NCI-H2107 treated with DMSO at 0.1 percent for 48 hours (cell line): ENCODE measurements around the gene DLX2.

ENCODE experiments used
- DNase-seq: peaks from one replicate; lab custom pipeline; 2025; ENCODE audit not compliant: unreplicated experiment; lab: John Stamatoyannopoulos, UW

DLX2 gene

DNA sequence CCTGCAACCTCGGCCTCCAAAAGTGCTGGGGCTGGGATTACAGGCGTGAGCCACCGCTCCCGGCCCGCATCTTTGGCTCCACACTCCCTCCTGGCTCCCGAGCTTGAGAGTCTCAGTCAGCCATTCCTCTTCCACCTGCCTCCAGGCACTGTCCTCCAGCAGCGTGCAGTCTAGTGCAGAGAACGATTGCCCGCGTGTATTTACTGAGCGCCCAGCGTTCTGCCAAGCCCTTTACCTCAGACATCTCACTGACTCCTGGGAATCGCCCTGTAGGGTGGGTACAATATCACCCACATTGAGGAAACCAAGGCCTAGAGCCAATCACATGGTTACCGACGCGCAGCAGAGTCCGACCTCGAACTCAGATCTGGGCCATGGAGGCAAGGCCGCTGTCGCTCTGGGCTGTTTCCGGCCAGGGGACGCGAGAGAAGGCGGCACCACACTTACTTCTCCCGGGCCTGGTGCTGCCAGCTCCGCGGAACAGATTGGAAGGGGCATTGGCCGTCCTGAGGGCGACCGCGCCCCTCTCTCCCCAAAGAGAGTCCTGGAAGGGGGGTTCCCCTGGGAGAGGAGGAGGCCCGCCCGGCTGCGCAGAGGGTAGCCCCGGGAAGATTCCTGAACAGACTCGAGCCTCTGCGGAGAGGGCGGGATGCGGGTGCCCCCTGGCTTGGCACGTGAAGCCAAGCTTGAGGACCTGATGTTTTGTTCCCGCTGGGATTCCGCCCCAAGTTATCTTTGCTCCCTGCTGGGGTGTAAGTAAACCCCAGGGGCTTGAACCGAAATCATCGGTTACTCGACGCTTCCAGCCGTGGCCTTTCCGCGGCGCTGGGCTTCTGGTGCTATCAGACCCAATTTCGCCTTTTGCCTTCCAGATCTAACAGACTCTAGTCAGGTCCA, 5.2 kb upstream of the DLX2 start:
- no peak for DNase-seq

DNA sequence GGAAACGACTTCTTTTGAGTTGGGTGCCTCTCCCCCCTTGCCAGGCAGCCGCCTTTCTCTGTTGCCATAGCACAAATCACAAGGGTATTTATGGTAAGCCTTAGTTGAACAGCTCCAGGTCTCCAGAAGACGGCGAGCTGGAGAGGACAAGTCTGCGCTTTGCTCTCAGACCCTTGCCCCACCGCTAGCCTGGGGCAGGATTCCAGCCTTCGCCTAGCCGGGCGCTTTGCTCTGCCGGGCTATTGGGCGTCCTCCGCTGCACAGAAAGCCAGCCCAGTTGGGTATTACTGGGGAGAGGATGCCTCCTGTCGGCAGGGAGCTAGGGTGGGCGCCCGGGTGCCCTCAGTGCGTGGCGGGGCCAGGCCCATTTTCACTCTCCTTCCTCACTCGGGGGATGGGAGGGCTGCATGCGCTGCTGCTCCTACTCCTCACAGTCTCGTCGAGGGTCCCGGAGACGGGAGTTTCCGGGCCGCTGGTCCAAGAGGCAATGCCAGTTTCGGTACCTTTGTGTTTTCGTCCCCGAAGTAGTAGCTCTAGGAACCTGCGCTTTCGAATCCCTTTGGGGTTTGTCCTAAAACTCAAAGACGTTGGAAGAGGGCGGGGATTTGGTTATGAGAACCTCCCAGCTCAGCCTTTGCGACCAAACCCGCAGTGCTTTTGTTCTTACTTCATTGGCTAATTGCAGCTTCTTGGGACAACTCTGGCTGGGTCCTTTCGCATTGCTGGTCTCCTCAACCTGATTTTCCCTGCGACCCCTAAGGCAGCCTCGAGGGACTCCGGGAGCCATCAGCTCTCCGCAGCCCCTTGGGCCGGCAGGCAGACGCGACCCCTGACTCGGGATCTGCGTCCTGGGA, 3.6 kb upstream of the DLX2 start:
- DNase-seq, result peak; percentile 27

DNA sequence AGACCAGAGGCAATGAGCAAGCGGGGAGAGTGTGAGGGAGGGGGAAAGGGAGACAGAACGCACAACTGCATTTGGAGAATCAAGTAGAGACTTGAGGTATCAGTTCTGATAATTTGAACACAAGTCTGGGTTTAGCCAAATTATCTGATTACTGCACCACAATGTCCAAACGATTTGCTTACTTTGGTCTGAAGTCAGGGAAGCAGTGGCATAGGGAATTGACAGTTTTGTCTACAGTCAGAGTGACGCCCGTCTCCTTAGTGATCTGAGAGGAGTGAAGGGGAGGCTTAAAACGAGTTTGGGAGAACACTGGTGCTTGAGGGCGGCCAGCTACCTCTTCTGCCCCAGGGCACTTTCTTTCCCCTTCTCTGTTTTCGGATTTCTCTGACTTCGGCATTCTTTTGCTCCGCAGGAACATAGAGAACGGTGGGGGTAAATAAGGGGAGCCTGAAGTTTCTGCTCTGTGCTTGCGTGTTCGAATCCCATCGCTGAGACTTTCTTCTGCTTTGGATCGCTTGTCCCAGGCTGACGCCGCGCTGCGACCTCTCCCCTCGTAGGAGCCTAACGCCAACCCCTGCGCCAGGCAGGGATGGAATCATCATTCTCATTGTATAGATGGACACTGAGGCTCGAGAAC, 2.9 kb upstream of the DLX2 start:
- no peak for DNase-seq

DNA sequence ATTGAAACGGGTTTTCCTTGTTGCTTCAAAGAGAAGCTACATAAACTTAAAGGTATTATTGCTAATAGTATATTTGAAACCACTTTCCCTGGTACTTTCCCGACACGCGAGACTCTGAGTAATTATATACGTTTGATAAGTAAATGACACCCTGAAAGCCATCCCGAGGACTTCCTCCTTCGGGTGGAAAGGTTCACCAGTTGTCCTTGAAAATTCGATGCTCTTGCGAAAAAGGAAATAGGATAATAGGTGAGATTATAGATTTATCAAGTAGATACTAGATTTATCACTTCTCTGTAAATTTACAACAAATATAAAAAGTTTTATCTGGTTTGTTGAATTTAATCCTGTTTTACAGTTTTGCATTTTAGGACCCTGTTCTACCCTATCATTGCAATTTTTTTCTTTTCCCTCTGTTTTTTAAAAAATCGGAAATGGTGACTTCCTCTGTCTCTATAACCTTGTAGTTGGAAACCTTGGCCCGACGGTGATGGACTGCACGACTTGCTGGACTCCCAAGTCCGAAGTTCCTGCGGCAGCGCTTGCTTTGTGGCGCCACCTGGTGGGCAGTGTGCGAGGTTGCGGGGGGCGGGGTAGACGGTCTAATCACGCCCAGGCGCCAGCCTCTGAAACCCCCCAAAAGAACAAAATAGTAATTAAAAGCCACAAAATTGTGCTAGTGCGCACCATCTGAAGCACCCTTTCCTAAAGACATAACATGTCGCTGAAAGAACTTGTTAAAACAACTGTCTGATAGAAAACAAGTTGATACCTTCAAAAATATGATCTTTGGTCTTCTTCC, 972 bp upstream of the DLX2 start:
- DNase-seq, result peak; percentile 47

DNA sequence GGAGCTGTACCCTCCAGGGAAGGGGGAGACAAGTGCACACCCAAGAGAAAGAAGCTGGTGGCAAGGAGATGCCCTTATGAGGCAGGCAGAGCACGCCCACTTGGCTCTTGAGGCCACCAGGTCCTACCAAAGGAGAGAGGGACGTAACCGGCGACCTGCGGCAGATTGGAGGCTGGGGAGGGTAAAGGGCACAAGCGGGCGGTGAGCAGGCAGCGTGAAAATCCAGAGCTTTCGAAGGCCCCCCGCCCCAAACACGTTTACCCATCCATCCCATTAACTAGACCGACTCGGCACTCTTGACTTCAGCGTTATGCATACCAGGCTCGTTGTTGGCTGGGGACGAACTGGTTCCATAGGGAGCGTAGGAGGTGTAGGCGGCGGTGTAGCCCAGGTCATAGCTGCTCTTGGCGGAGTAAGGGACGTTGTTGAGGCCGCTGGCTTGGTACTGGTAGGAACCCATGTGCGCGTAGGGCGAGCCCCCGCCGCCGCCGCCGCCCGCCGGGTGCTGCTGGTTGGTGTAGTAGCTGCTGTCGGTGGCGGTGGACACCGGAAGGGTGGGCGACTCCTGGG, 794 bp downstream of the DLX2 start:
- no peak for DNase-seq

DNA sequence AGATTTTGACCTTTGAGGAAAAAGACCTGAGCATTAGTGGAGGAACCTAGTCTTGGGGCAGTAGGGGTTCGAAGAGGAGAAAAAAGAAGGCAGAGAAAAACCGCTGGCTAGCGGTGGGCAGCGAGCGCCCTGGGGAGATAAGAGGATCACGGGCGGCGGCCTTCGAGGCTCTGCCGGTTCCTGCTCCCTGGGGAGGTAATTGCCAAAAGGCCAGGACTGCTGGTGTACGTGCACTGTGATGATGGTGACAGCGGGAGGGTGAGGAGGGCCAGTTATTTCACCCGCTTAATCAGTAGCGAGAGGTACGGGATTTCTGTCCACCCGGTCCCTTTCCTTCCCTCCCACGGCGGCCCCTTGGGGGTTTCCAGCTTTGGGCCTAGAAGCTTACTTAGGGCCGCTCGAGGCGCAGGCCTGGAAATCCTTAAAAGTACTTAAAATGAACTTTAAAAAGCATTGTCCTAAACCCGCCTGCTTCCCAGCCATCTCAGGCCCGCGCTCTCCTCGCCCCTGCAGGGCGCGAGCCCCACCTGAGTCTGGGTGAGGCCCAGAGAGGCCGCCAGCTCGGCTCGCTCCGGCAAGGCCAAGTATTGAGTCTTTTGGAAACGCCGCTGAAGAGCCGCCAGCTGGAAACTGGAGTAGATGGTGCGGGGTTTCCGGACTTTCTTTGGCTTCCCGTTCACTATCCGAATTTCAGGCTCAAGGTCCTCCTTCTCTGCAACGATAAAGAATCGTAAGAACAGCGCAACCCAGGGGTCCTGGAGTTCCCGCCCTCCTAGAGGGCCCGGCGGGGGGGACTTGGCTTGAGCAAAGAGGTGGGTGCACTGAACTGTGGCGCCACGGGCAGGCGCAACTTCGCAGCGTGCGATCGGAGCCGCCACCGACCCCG, 1.5 kb downstream of the DLX2 start:
- peak; percentile 31 for DNase-seq

DNA sequence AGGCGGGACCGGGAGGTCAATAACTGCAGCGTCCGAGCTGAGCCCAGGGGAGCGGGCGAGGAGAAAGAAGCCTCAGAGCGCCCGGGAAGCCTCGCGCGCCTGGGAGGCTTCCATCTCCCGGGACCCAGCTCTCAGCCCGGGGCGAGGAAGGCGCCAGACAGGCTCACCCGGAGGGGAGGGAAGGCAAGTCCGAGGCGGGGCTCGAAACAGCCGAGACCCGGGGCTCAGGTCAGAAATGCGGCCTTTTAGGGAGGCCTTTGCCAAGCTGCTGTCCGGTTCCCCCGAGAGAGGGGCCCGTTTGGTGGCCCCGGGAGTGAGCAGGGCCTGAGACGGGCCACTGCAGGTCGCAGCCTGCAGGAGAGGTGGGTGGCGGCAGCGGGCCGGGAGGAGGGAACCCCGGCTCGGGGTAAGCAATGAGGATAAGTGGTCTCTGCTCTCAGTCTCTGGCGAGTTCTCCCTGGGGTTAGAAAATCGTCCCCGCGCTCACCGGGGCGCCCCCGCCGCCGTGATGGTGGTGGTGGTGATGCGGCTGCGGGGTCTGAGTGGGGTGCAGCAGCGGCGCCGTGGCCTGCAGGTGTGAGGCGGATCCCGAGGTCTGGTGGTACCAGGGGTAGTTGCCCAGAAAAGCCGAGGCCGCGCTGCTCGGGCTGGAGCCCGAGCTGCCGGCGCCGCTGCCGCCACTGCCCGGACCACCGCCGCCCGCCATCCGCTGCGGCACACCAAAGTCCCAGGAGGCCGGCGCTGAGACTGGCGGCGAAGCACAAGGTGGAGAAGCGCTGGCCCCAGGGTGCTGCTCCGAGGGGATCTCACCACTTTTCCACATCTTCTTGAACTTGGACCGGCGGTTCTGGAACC, 2.4 kb downstream of the DLX2 start:
- no peak for DNase-seq

DNA sequence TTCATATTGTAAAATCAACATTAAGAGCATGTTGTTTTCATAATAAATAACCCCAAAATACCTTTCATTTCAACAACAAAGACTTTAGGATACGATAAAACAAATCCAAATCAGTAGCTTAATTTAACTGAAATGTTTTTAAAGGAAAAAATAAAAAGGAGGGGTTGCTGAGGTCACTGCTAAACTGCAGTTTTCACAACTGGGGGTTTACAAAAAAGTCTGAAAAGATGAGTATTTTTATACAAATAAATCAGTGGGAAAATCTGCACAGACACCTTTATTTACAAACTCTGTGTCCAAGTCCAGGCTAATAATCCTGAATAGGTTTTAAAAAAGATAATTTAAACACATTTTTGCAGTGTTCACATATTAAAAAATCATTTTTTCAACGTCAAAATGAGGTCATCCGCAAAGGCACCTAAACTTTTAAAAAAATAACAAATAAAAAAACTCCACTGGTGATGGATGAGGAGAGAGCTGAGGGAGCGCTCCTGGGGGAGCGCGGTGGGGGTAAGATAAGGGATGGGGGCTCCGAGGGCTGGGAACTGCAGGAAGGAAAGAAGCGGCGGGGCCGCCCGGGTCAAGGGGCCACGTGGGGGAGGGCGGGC, 3.1 kb downstream of the DLX2 start:
- DNase-seq, result no peak

DNA sequence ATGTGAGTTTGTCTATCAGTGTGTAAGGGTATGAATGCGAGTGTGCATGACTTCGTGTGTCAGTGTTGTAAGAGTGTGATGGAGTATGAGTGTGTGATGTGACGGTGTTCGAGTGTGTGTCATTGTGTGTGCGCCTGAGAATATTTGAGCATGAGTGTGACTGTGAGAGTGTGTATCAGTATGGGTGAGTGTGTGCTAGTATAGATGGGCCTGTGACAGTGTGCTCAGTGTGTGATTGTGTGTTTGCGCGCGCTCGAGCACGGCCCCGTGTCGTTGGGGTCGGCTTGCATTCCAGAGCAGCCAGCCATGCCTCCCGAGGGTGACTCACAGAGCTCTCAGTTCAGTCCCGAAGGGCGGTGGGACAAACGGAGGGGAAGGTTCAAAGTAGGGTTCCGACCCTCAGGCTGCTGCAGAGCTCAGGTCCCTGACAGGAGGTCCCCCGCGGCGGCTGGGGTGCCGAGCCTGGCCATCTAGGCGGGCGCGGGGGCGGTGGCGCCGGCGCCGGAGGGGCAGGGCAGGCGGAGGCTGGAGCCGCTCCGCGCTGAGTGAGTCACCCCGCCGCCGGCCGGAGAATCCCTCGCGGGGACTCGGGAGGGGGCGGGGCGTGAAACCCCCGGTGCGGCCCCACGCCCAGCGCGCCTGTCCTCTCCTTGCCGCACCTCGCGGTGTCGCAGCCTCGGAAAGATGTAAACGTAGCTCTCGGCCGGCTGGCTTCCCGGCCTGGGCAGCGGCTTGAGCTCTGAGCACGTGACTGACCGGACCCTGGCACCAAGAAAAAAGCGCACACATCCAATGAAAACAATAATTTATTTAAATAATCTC, 3.8 kb downstream of the DLX2 start:
- no peak for DNase-seq

DNA sequence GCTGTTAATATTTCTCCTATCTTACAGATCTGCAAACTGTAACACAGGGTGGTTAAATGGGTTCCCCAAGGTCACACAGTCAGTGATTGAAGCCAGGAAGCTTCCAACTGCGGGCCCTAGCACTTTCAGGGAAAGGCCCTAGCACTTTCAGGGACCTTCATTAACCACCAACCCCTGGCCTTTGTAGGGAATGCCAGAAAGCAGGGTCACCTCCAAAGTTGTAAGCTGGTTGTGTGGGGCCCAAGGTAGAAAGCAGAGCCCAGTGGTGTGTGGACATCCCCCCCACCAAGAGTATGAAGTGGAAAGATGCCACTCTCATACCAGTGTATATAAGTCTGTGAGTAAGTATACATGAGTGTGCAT, 4.4 kb downstream of the DLX2 start:
- no peak for DNase-seq

DNA sequence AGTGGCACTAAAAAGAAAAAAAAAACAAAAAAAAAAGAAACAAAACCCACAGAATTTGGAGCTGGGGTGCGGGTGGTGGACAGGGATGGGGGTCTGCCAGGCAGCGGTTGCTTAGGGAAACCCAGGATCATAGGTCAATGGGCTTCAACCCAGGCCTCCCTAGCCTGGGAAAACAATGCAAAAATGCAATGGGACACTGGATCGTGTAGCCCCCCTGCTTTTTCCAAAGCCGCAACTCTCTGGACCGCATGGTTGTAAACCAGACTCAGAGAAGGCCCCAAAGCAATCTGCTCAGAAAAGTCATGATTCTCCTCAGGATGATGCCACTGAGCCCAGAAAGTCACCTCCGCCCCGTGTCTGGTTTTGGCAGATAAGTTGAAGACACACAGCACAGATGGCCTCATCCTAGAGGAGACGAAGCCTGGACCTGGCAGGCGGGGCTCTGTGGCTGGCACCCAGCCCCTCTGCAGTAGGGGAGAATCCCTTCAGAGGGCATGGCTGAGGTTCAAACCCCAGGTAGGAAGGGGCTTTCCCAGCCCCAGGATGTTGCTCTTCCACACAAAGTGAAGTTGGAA, 5.1 kb downstream of the DLX2 start:
- DNase-seq, result no peak

DNA sequence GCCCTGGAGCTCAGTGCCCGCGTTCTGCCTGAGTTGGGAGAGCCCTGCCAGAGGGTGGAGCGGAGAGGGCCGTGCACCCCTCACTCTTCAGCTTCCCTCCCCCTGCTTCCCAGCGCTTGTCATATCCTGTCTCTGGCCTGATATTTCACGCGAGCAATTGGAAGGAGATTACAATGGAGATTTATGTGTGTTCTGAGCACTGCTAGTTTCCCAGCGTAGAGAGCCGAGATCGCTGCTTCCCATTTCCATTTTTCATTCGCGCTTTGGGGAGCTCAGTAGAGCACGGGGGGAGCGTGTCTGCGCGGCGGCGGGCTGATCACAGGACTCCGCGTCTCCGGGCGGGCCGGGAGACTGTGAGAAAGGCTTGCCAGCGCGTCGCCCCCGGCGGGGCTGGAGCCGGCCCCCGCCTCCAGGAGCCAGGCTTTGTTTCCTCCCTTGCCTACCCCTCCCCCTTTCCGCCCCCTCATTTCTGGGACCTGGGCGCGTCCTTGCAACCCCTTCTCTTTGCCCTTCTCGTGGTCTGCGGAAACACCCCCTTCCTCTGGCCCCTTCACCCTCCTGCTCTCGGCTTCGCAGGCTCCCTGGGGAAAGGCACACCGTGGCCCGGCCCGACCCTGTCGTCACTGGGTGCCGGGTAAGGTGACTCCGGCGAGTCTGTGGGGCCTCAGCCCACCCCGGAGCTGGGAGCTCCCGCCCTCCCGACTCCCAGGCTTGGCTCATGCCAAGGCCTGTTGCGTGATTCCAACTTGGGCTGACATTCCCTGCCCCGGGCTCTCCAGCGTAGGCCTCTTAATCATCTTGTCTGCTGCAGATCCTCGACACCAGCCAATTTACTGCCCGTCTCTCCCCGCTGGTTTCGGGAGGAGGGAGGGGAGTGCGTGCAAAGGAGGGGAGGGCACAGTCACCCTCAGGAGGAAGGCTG, 5.8 kb downstream of the DLX2 start:
- peak; percentile 57 for DNase-seq

DNA sequence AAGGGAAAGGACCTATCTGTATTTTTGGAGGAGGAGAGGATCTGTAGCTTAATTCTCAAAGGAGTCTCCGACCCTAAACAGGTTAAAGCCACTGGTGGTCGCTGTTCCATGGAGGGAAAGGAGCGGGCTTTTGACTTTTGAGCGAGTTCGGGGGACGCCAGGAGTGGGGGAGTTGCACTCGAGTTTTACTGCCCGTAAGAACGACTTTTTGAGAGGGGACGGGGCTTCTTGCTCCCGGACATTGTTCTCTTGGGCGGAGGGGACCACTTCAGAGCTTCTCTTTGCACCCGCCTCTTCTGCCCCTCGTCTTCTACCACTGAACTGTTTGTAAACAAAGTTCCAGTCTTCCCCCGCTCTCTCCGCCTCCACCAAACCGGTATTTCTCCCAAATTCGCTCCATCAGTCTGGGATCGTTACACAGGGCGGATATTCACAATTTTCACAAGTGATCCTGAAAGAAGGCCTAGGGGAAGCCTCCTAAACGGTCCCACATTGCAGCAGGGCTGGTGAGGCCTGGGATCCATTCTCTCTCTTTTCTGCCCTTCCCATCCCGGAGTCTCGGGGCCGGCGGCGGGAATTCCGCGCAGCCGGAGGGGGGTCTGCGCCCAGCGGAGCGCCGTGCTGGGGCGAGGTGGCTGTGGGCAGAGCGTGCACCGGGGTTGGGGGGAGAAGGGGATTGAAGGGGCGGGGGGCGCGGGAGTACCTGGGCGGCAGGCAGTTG, 6.6 kb downstream of the DLX2 start:
- DNase-seq, result no peak

DNA sequence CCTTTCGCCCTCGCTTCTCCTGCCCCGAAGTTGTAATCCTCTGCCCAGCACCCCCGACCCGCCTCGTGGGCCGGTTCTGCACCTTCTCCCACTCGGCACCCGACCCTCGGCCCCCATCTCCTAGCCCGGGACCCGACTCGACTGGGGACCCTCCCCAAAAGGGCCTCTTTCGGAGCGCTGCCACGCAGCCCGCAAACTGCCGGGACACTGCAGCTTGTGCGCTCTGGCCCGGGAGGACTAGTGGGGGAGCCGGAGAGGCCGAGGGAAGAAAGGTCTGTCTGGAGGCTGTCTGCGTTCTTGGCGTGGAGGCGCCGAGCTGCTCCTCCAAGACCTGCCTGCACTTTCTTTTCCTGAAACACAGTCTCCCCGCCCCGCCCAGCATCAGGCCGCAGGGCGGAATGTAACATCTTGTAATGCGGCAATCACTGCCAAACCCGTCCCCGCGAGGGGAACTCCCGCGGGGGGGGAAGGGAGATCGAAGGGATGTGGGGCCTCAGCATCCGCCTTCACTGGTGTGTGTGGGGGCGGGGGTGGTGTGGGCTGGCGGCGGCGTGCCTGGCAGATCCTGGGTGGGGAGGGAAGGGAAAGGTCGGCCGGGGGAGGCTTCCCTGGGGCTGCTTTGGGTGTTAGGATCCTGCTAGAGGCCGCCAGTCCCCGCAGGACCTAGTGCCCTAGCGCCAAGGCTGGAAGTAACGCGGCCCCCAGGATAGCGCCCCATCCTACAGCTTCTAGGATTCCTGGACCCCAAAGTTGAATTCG, 7.4 kb downstream of the DLX2 start:
- DNase-seq, result no peak
